Stomach (tissue), 4 donors: ENCODE measurements around the gene MRPL45.

Experiments used
- EP300 ChIP-seq: sonication (generic); formaldehyde crosslinking; IDR thresholded peaks from one replicate; pipeline ENCODE4 v1.6.1; 2017; ENCODE audit warnings: antibody characterized with exemption
- TF ChIP-seq, protein P1 (sequence below), 7 experiments: fragments of 450-650 bp in 4 of 7; fragments of 200-600 bp in 3 of 7; sonication (generic) in 3 of 7; IDR thresholded peaks; one replicate each; pipeline ENCODE4 v1.5.1; 2016 to 2019; ENCODE audit warnings: antibody characterized with exemption in 7 of 7, control low read depth in 2 of 7, mild to moderate bottlenecking in 1 of 7

- TF ChIP-seq, protein P1, sequence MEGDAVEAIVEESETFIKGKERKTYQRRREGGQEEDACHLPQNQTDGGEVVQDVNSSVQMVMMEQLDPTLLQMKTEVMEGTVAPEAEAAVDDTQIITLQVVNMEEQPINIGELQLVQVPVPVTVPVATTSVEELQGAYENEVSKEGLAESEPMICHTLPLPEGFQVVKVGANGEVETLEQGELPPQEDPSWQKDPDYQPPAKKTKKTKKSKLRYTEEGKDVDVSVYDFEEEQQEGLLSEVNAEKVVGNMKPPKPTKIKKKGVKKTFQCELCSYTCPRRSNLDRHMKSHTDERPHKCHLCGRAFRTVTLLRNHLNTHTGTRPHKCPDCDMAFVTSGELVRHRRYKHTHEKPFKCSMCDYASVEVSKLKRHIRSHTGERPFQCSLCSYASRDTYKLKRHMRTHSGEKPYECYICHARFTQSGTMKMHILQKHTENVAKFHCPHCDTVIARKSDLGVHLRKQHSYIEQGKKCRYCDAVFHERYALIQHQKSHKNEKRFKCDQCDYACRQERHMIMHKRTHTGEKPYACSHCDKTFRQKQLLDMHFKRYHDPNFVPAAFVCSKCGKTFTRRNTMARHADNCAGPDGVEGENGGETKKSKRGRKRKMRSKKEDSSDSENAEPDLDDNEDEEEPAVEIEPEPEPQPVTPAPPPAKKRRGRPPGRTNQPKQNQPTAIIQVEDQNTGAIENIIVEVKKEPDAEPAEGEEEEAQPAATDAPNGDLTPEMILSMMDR (IDR thresholded peaks at IDR 0.05) = no peak
- TF ChIP-seq EP300 = no peak
These were observed 47.4 kb downstream of the MRPL45 start for GRCh38 chr17:38344420-38344745.
